MM.1S (cell line): Measurements from ENCODE around the gene TCF12.

Experiments used
- EZH2 ChIP-seq: fragments of 300-600 bp; sonication (generic); optimal IDR thresholded peaks from 2 replicates; pipeline ENCODE3; 2017; ENCODE audit warnings: low read depth, mild to moderate bottlenecking, antibody characterized with exemption, low read length, mixed read lengths
- TF ChIP-seq, protein P1 (sequence below): fragments of 300-600 bp; sonication (generic); IDR thresholded peaks from 2 replicates; pipeline ENCODE4 v1.5.1; 2016; ENCODE audit warnings: antibody characterized with exemption, low read length, mixed read lengths

DNA sequence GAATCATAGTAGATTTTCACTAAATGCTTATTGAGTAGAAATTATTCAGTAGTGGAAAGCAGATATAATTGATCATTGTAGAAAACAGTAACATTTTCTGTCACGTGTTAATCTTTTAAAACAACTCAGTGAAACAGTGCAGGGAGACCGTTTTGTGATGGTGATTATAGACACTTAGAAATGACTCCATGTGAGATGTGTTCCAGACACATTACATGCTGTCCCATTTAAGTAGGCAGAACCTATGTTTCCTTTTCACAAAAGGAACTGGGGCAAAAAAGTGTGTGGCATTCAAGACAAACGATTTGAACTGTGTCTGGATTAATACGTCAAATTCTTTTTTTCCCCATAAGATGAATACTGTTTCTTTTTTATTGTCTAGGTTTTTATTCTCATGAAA is 126.5 kb downstream of the TCF12 start:
- TF ChIP-seq, protein P1, sequence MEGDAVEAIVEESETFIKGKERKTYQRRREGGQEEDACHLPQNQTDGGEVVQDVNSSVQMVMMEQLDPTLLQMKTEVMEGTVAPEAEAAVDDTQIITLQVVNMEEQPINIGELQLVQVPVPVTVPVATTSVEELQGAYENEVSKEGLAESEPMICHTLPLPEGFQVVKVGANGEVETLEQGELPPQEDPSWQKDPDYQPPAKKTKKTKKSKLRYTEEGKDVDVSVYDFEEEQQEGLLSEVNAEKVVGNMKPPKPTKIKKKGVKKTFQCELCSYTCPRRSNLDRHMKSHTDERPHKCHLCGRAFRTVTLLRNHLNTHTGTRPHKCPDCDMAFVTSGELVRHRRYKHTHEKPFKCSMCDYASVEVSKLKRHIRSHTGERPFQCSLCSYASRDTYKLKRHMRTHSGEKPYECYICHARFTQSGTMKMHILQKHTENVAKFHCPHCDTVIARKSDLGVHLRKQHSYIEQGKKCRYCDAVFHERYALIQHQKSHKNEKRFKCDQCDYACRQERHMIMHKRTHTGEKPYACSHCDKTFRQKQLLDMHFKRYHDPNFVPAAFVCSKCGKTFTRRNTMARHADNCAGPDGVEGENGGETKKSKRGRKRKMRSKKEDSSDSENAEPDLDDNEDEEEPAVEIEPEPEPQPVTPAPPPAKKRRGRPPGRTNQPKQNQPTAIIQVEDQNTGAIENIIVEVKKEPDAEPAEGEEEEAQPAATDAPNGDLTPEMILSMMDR: no peak
- no peak for TF ChIP-seq EZH2
